Cardiac fibroblast (primary cell): ENCODE data around the gene ARMC9.

ENCODE experiments used
- DNase-seq, 2 donors: peaks; one replicate each; pipeline versions ENCODE4 v3.0.0 to v3.0.0-alpha.2; 2010; ENCODE audit warnings: low read depth in 2 of 2
- H3K4me3 ChIP-seq, 2 donors: replicated peaks in 1 of 2; 1 replicate in 1 of 2; 2 replicates in 1 of 2; pipeline ENCODE4 v1.5.1; 2011; ENCODE audit warnings: low read depth in 2 of 2, low read length in 2 of 2, mild to moderate bottlenecking in 2 of 2, moderate library complexity in 1 of 2
- CTCF ChIP-seq: IDR thresholded peaks from one replicate; pipeline ENCODE4 v1.5.1; 2011; ENCODE audit warnings: low read depth, mild to moderate bottlenecking, low read length, inconsistent platforms

Gene ARMC9

GRCh38 chr2:231336236-231336635 is 137.8 kb downstream of the ARMC9 start:
- H3K4me3 ChIP-seq, result no peak overlapping the region
- DNase-seq, result no peak
- no peak for TF ChIP-seq CTCF

- H3K4me3 ChIP-seq, result no peak overlapping the region
- TF ChIP-seq CTCF, result no peak
- no peak for DNase-seq
Measured at GRCh38 chr2:231336700-231337099, 138.3 kb downstream of the ARMC9 start.

GRCh38 chr2:231337807-231338759 is 139.7 kb downstream of the ARMC9 start:
- DNase-seq, result no peak
- no peak overlapping the region for H3K4me3 ChIP-seq
- no peak for TF ChIP-seq CTCF

GRCh38 chr2:231339316-231339715 is 140.9 kb downstream of the ARMC9 start:
- peak in 1 of 2 donors; percentile 11 for DNase-seq
- H3K4me3 ChIP-seq, result no peak overlapping the region
- no peak for TF ChIP-seq CTCF

GRCh38 chr2:231341100-231341499 is 142.7 kb downstream of the ARMC9 start:
- no peak overlapping the region for H3K4me3 ChIP-seq
- TF ChIP-seq CTCF, result no peak
- DNase-seq, result no peak

GRCh38 chr2:231342061-231342711 is 143.8 kb downstream of the ARMC9 start:
- DNase-seq, result no peak
- no peak overlapping the region for H3K4me3 ChIP-seq

More at GRCh38 chr2:231342061-231342711, 143.8 kb downstream of the ARMC9 start:
- TF ChIP-seq CTCF, result no peak
